WTC11 (cell line): ENCODE data around the gene HES3. TPM values are rescaled to one million over a fixed set of nuclear protein-coding genes. Genes with fewer than 3 reads are reported as not detected.
A peak's percentile ranks its signal among the peaks of the same experiment; 100 is the strongest.

Source experiments
- ATAC-seq: fragments of 200-7000 bp; cut with Tn5 transposase; 2 replicates; pipeline ENCODE4 v1.10.0; 2021; ENCODE audit warnings: mild to moderate bottlenecking, moderate library complexity
- CTCF ChIA-PET: fragments of 300-600 bp; sonication (Branson Sonifier 250); formaldehyde crosslinking; loops from one replicate; lab custom pipeline; 2021; ENCODE audit warnings: antibody characterized with exemption; lab: Charles Lee
- POLR2A ChIA-PET: fragments of 350-600 bp; sonication (Branson Sonifier 250); formaldehyde crosslinking; loops from one replicate; lab custom pipeline; 2021; ENCODE audit warnings: antibody characterized with exemption; lab: Charles Lee
- DNase-seq: peaks from one replicate; pipeline ENCODE4 v3.0.0; 2021; ENCODE audit warnings: low spot score
- H3K27ac Mint-ChIP-seq: 2 replicates; pipeline ENCODE4 v1.8.0; 2021; ENCODE audit warnings: mixed read lengths
- H3K27me3 Mint-ChIP-seq: 2 replicates; pipeline ENCODE4 v1.8.0; 2021; ENCODE audit warnings: low read depth, mild to moderate bottlenecking, moderate library complexity, mixed read lengths
- H3K36me3 Mint-ChIP-seq: 2 replicates; pipeline ENCODE4 v1.8.0; 2021; ENCODE audit warnings: mixed read lengths
- H3K4me1 Mint-ChIP-seq: 2 replicates; pipeline ENCODE4 v1.8.0; 2022; ENCODE audit warnings: mixed read lengths
- H3K4me3 Mint-ChIP-seq: 2 replicates; pipeline ENCODE4 v1.8.0; 2021; ENCODE audit warnings: mild to moderate bottlenecking, moderate library complexity, mixed read lengths
- H3K9me3 Mint-ChIP-seq: 2 replicates; pipeline ENCODE4 v1.8.0; 2021; ENCODE audit warnings: mixed read lengths
- CDX4 ChIP-seq: fragments of 250-450 bp; sonication (Bioruptor Pico); IDR thresholded peaks from 2 replicates; pipeline ENCODE4 v1.9.0; 2021; ENCODE audit warnings: moderate library complexity, mild to moderate bottlenecking, inconsistent platforms, borderline replicate concordance
- CREB1 ChIP-seq: sonication (generic); formaldehyde crosslinking; IDR thresholded peaks from 2 replicates; pipeline ENCODE4 v1.8.0; 2023; ENCODE audit warnings: mild to moderate bottlenecking, missing genetic modification reagents
- CTCF ChIP-seq: fragments of 200-600 bp; IDR thresholded peaks from 2 replicates; pipeline ENCODE4 v1.8.0; 2022; ENCODE audit warnings: antibody characterized with exemption
- E2F1 ChIP-seq: sonication (generic); formaldehyde crosslinking; IDR thresholded peaks from 2 replicates; pipeline ENCODE4 v1.8.0; 2022; ENCODE audit warnings: mild to moderate bottlenecking, missing genetic modification reagents
- ELF4 ChIP-seq: sonication (generic); formaldehyde crosslinking; IDR thresholded peaks from 2 replicates; pipeline ENCODE4 v1.8.1; 2022; ENCODE audit warnings: low read depth, mild to moderate bottlenecking, moderate library complexity, missing genetic modification reagents
- ESRRA ChIP-seq: sonication (generic); formaldehyde crosslinking; IDR thresholded peaks from 2 replicates; pipeline ENCODE4 v1.8.1; 2022; ENCODE audit warnings: mild to moderate bottlenecking, missing genetic modification reagents, borderline replicate concordance
- FOXP1 ChIP-seq: sonication (generic); formaldehyde crosslinking; IDR thresholded peaks from 2 replicates; pipeline ENCODE4 v1.8.0; 2022; ENCODE audit warnings: missing genetic modification reagents, mild to moderate bottlenecking, moderate library complexity, borderline replicate concordance
- FOXP4 ChIP-seq: sonication (generic); formaldehyde crosslinking; IDR thresholded peaks from 2 replicates; pipeline ENCODE4 v1.8.0; 2022; ENCODE audit warnings: mild to moderate bottlenecking, missing genetic modification reagents
- IRF2 ChIP-seq: sonication (generic); formaldehyde crosslinking; IDR thresholded peaks from 2 replicates; pipeline ENCODE4 v1.8.0; 2022; ENCODE audit warnings: low read depth, missing genetic modification reagents, borderline replicate concordance
- MXD4 ChIP-seq: fragments of 250-450 bp; sonication (Bioruptor Pico); IDR thresholded peaks from 2 replicates; pipeline ENCODE4 v1.8.0; 2021; ENCODE audit warnings: mild to moderate bottlenecking, moderate library complexity, borderline replicate concordance
- MYBL2 ChIP-seq: sonication (generic); formaldehyde crosslinking; IDR thresholded peaks from 2 replicates; pipeline ENCODE4 v1.8.1; 2023; ENCODE audit warnings: mild to moderate bottlenecking, moderate library complexity, missing genetic modification reagents
- TCF7 ChIP-seq: sonication (generic); formaldehyde crosslinking; IDR thresholded peaks from 2 replicates; pipeline ENCODE4 v1.8.0; 2022; ENCODE audit warnings: mild to moderate bottlenecking, low read depth, missing genetic modification reagents, moderate library complexity
- TP53 ChIP-seq: sonication (generic); formaldehyde crosslinking; IDR thresholded peaks from 2 replicates; pipeline ENCODE4 v1.8.1; 2023; ENCODE audit warnings: mild to moderate bottlenecking, missing genetic modification reagents
- ZNF138 ChIP-seq: sonication (generic); formaldehyde crosslinking; conservative IDR thresholded peaks from 2 replicates; pipeline ENCODE4 v1.8.1; 2022; ENCODE audit warnings: mild to moderate bottlenecking, moderate library complexity, missing genetic modification reagents
- total RNA-seq: library from RNA; stranded (reverse); gene quantifications from 3 replicates; pipeline ENCODE4 v1.2.3, GENCODE V29; 2021
- TF ChIP-seq, protein P1 (sequence below): fragments of 250-450 bp; sonication (Bioruptor Pico); IDR thresholded peaks from 2 replicates; pipeline ENCODE4 v1.9.0; 2021; ENCODE audit warnings: mild to moderate bottlenecking, borderline replicate concordance
- TF ChIP-seq, protein P2 (sequence below): sonication (generic); formaldehyde crosslinking; IDR thresholded peaks from 2 replicates; pipeline ENCODE4 v1.8.0; 2022; ENCODE audit warnings: mild to moderate bottlenecking, missing genetic modification reagents
- TF ChIP-seq, protein P3 (sequence below): sonication (generic); formaldehyde crosslinking; IDR thresholded peaks from 2 replicates; pipeline ENCODE4 v1.8.0; 2023; ENCODE audit warnings: mild to moderate bottlenecking, missing genetic modification reagents
- TF ChIP-seq, protein P4 (sequence below): sonication (generic); formaldehyde crosslinking; IDR thresholded peaks from 2 replicates; pipeline ENCODE4 v1.8.0; 2023; ENCODE audit warnings: missing genetic modification reagents, mild to moderate bottlenecking, borderline replicate concordance

The HES3 gene
- total RNA-seq, 1 experiment from 2014 or later, result 74.7 TPM

DNA sequence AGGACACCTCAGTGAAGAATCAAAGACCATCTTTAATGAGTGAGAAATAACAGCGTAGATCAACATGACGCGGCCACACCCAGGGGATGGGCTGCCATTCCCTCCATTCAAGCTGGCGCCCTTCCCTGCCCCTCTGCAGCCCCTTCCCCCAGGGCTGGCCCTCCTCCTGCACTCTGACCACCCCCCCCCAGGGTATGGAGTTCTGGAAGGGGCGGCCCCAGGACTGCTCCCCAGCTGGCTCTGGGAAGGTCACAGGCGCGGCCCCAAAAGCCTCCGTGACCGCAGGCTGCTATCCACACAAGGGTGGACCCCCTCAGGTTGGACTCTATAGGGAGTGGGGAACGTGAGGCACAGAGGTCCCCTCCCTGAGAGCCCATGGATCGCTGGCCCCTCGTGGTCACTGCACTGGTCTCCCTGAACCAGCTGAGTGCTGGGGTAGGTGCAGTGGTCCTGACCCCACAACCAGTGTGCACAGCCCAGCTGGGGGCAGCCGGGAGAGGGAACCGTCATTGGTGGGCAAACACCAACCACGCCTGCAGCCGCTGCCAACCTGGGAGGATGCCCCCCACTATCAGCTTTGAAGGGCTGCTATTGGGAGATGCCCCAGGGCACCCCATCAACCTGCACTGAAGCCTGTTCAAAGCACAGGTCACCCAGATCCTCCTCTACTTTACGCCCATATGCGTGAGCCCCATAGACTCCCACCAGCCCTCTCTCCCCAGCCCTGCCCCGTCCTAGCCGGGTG lies 33.0 kb downstream of the HES3 start:
- CTCF ChIA-PET, result interaction anchor here (0.7 to 3.1 kb wide), 7 partner anchors 16 to 243 kb away, joined by 3 to 14 read pairs (median 4); partner anchors contain the start of gene GPR153
- DNase-seq, result no peak
- Mint-ChIP-seq H3K4me1 (peaks cover 24% of the 10 kb centered on the region), H3K36me3 (no peaks in the 10 kb centered on the region), H3K27me3 (no peaks in the 10 kb centered on the region), H3K27ac (peak overlapping the region; percentile 83), H3K4me3 (no peak overlapping the region), H3K9me3 (no peaks in the 10 kb centered on the region)
- no peak for ATAC-seq
- POLR2A ChIA-PET, result no interaction called here
- TF ChIP-seq ESRRA (CRISPR knock-in tag), result no peak
- TF ChIP-seq, protein P1, sequence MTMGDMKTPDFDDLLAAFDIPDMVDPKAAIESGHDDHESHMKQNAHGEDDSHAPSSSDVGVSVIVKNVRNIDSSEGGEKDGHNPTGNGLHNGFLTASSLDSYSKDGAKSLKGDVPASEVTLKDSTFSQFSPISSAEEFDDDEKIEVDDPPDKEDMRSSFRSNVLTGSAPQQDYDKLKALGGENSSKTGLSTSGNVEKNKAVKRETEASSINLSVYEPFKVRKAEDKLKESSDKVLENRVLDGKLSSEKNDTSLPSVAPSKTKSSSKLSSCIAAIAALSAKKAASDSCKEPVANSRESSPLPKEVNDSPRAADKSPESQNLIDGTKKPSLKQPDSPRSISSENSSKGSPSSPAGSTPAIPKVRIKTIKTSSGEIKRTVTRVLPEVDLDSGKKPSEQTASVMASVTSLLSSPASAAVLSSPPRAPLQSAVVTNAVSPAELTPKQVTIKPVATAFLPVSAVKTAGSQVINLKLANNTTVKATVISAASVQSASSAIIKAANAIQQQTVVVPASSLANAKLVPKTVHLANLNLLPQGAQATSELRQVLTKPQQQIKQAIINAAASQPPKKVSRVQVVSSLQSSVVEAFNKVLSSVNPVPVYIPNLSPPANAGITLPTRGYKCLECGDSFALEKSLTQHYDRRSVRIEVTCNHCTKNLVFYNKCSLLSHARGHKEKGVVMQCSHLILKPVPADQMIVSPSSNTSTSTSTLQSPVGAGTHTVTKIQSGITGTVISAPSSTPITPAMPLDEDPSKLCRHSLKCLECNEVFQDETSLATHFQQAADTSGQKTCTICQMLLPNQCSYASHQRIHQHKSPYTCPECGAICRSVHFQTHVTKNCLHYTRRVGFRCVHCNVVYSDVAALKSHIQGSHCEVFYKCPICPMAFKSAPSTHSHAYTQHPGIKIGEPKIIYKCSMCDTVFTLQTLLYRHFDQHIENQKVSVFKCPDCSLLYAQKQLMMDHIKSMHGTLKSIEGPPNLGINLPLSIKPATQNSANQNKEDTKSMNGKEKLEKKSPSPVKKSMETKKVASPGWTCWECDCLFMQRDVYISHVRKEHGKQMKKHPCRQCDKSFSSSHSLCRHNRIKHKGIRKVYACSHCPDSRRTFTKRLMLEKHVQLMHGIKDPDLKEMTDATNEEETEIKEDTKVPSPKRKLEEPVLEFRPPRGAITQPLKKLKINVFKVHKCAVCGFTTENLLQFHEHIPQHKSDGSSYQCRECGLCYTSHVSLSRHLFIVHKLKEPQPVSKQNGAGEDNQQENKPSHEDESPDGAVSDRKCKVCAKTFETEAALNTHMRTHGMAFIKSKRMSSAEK, result no peak
- TF ChIP-seq ELF4 (CRISPR knock-in tag), result no peak
- no peak for TF ChIP-seq ZNF138
- TF ChIP-seq, protein P2, sequence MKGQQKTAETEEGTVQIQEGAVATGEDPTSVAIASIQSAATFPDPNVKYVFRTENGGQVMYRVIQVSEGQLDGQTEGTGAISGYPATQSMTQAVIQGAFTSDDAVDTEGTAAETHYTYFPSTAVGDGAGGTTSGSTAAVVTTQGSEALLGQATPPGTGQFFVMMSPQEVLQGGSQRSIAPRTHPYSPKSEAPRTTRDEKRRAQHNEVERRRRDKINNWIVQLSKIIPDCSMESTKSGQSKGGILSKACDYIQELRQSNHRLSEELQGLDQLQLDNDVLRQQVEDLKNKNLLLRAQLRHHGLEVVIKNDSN (CRISPR knock-in tag), result no peak
- no peak for TF ChIP-seq CTCF
- no peak for TF ChIP-seq MXD4 (CRISPR knock-in tag)
- no peak for TF ChIP-seq FOXP1 (CRISPR knock-in tag)
- no peak for TF ChIP-seq IRF2 (CRISPR knock-in tag)
- no peak for TF ChIP-seq TCF7 (CRISPR knock-in tag)
- TF ChIP-seq CREB1 (CRISPR knock-in tag), result no peak
- no peak for TF ChIP-seq FOXP4 (CRISPR knock-in tag)
- TF ChIP-seq CDX4 (CRISPR knock-in tag), result no peak
- TF ChIP-seq, protein P3, sequence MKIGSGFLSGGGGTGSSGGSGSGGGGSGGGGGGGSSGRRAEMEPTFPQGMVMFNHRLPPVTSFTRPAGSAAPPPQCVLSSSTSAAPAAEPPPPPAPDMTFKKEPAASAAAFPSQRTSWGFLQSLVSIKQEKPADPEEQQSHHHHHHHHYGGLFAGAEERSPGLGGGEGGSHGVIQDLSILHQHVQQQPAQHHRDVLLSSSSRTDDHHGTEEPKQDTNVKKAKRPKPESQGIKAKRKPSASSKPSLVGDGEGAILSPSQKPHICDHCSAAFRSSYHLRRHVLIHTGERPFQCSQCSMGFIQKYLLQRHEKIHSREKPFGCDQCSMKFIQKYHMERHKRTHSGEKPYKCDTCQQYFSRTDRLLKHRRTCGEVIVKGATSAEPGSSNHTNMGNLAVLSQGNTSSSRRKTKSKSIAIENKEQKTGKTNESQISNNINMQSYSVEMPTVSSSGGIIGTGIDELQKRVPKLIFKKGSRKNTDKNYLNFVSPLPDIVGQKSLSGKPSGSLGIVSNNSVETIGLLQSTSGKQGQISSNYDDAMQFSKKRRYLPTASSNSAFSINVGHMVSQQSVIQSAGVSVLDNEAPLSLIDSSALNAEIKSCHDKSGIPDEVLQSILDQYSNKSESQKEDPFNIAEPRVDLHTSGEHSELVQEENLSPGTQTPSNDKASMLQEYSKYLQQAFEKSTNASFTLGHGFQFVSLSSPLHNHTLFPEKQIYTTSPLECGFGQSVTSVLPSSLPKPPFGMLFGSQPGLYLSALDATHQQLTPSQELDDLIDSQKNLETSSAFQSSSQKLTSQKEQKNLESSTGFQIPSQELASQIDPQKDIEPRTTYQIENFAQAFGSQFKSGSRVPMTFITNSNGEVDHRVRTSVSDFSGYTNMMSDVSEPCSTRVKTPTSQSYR (CRISPR knock-in tag), result no peak
- no peak for TF ChIP-seq E2F1 (CRISPR knock-in tag)
- no peak for TF ChIP-seq MYBL2 (CRISPR knock-in tag)
- TF ChIP-seq, protein P4, sequence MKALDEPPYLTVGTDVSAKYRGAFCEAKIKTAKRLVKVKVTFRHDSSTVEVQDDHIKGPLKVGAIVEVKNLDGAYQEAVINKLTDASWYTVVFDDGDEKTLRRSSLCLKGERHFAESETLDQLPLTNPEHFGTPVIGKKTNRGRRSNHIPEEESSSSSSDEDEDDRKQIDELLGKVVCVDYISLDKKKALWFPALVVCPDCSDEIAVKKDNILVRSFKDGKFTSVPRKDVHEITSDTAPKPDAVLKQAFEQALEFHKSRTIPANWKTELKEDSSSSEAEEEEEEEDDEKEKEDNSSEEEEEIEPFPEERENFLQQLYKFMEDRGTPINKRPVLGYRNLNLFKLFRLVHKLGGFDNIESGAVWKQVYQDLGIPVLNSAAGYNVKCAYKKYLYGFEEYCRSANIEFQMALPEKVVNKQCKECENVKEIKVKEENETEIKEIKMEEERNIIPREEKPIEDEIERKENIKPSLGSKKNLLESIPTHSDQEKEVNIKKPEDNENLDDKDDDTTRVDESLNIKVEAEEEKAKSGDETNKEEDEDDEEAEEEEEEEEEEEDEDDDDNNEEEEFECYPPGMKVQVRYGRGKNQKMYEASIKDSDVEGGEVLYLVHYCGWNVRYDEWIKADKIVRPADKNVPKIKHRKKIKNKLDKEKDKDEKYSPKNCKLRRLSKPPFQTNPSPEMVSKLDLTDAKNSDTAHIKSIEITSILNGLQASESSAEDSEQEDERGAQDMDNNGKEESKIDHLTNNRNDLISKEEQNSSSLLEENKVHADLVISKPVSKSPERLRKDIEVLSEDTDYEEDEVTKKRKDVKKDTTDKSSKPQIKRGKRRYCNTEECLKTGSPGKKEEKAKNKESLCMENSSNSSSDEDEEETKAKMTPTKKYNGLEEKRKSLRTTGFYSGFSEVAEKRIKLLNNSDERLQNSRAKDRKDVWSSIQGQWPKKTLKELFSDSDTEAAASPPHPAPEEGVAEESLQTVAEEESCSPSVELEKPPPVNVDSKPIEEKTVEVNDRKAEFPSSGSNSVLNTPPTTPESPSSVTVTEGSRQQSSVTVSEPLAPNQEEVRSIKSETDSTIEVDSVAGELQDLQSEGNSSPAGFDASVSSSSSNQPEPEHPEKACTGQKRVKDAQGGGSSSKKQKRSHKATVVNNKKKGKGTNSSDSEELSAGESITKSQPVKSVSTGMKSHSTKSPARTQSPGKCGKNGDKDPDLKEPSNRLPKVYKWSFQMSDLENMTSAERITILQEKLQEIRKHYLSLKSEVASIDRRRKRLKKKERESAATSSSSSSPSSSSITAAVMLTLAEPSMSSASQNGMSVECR (CRISPR knock-in tag), result no peak
- no peak for TF ChIP-seq TP53 (CRISPR knock-in tag)
